ENCODE measurements around the gene MEIS3.

The MEIS3 gene

DNA sequence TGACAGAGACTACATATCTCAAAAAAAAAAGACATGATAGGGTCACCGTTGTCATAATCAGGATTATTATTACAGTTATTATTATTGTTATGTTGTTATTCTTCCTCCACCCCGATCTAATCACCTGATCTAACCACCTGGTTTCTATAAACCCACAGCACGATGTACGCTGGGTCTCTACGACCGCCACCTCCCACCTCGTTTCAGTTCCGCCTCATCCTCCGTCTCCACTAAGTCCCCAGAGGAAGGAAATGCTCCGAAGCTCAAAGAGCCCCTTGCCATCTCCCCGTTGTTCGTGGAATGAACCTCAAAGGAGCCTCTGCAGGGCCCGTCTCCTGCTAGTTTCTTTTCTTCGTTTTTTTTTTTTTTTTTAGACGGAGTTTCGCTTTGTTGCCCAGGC, 15.9 kb upstream of the MEIS3 start:
- no peak for DNase-seq (ENCODE audit: low read depth)

DNA sequence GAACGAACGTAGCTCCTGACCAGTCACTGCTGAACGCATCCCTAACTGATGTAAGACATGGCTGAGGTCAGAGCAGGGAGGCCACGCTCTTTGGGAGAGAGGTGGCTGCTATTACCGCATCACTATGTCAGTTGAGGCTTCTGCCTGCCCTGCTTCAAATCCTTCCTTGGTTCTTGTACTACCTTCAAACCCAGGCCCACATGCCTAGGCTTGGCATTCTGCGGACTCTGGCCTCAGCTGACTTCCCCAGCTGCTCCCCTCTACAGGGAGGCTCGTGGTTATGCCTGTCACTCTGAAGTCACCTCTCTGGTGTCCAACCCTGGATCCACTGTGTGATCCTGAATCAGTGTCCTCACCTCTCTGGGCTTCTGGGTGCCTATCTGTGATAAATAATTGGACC, 14.8 kb upstream of the MEIS3 start:
- DNase-seq (ENCODE audit: low read depth): no peak

DNA sequence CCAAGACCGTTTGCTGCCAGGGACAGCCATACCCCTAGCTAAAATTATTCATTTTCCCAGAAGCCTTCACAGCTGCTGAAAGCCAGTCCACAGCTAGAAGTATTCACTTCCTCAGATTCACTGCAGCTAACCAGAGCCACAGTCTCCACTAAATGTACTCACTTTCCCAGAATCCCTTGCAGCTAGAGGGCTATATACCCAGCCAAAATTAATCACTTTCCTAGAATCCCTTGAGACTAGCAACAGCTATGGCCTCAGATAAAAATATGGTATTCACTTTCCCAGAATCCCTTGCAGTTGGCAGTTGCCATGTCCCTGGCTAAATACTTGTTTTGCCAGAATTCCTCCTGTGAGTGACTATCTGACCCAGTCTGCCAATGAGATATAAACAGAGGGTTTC, 13.8 kb upstream of the MEIS3 start:
- DNase-seq (ENCODE audit: low read depth): no peak

DNA sequence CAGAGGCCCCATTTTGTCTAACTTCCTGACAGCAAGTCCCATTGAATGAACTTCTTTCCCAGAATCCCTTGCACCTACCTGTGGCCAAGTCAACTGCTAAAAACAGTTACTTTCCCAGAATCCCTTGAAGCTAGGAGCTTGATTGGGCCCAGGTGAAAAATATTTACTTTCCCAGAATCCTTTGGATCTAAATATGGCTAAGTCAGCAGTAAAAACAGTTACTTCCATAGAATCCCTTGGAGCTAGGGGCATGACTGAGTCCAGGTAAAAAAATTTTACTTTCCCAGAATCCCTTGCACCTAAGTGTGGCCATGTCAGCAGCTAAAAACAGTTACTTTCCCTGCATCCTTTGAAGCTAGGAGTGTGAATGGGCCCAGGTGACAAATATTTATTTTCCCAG, 13.2 kb upstream of the MEIS3 start:
- no peak for DNase-seq (ENCODE audit: low read depth)

DNA sequence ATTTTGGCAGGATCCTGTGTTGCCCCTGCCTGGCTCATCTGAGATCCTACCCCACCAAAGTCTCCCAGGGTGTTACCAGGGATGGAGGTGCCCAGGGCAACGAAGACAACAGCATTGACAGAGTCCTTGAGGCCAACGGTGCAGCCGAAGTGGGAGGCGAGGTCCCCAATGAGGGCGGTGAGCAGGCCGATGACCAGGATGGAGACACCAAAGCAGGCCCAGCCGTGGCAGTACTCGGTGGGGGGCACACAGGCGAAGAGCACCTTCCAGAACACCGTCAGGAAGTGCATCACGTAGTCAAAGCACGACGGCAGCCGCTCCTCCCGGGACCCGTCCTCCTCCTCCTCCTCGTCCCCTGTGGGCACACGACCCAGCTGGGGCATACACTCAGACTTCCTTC, 12.8 kb upstream of the MEIS3 start:
- DNase-seq (ENCODE audit: low read depth): no peak

DNA sequence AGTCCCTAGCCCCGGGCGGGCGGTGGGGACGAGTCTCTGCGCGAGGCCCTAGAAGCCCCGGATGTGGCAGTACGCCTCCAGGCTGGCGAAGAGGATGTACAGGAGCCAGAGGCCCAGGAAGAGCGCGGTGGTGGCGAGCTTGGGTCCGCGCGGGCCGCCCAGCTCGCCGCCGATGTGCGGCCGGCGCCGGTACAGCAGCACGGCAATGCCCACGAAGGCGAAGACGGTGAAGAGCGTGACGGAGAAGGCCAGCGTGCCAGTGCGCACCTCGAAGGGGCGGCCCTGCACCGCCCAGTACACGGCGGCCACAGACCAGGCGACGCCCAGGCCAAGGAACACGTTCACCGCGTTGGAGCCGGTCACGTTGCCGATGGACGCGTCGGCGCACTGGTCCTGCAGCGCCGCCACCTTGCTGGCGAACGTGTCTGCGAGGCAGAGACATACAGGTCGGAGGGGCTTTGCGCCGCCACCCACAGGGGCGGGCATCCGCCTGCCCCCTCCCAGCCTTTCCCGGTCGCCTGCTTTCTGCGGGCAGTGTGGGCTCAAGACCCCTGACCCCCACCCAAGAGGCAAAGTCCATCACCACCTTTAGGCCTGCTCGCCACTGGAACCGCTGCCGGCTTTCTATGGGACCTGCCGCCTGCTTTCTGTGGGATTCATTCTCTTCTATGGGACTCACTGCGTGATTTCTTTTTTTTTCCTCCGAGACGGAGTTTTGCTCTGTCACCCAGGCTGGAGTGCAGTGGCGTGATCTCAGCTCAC, 10.9 kb upstream of the MEIS3 start:
- no peak for DNase-seq (ENCODE audit: low read depth)

DNA sequence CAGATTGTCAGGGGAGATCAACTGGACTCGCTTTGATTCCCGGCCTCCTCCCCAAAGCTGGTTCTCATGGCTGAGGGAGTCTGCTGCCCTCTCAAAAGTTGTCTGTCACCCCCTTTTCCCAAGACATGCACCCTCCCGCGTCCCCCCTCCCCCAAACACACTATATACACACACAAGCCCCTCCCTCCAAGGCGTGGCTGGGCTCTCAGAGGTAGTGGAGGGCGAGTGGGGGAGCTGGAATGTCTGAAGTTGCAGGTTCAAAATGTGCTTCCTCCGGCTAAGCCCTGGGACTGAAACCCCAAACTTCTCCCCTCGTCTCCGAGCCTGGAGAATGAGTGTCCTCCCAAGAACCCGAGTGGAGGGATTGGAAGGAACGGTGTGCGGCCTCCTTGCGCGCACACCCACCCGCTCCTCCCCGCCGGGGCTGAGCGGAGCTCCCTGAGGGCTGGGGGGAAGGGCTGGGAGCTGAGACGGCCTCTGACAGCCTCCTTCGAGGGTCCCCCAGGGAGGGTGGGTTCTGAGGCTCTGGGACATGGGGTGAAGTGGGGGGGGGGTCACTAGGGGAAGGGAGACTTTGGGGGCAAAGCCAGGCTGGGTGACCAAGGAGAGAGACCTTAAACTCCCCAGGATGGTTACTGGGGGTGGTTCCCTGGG, 9.9 kb upstream of the MEIS3 start:
- no peak for DNase-seq (ENCODE audit: low read depth)

DNA sequence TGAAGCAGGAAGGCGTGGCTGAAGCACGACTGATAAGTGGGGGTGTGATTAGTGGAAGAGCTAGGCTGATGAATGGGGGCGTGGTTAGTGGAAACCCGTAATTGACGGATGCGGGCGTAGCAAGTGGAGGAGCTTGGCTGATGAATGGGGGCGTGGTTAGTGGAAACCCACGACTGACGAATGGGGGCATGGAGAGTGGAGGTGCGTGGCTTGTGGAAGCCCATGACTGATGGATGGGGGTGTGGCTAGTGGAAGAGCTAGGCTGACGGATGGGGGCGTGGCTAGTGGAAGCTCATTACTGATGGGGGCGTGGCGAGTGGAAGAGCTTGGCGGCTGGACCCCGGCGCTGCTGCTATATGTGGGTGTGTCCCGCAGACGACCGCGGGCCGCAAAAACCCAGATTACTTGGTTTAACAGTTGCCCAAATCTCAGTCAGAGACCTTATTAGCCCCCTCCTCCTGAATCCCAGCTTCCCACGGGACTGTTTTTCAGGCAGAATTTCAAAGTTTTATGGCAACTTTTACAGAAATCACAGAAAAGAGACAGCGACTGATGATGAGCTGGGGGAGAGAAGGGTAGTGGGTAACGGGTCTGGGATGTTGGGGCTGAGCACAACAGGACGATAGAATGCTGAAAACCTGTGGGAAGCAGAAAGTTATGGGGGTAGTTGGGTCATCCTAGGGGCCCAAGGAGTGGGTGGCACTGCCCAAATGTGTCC, 9.0 kb upstream of the MEIS3 start:
- peak; percentile 98 for DNase-seq (ENCODE audit: low read depth)

DNA sequence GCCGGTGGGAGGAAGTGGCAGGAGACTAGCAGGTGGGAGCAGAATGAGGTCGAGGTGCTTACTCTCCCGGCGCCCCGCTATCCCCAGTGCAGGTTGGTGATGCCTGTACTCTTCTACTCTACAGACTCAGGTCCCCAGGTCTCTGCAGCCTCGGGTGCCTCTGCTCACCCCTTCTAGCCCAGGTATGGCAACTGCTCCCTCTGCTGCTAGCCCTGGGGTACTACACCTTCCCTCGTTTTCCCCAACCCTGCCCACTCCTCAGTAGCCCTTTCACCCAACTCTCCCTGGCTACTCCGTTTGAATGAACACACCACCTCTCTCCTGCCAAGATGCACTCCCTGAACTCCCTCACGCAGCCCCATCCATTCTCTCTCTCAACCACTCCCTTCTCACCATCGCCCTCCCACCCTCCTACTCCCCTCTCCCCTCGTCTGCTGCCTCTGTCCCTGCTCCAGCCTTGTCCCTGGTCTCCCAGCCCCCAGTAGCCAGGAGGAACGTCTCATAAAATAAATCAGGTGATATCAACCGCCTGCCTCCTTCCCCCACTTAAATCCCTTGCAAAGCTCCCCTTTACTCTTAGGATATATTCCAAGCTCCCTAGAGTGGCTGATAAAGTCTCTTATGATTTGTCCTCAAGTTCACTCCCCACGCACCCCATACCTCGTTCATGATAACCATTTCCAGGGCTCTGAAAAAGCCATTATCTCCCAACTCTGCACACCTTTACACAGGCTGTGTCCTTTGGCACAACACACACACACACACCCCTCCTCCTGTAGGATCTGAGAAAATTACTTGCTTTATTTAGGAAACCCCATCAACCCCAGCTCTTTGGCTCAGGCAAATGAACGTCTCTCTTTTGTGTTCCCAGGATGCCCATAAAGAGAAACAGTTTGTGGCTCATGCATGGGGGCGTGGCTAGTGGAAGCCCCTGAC, 8.2 kb upstream of the MEIS3 start:
- DNase-seq (ENCODE audit: low read depth): no peak

DNA sequence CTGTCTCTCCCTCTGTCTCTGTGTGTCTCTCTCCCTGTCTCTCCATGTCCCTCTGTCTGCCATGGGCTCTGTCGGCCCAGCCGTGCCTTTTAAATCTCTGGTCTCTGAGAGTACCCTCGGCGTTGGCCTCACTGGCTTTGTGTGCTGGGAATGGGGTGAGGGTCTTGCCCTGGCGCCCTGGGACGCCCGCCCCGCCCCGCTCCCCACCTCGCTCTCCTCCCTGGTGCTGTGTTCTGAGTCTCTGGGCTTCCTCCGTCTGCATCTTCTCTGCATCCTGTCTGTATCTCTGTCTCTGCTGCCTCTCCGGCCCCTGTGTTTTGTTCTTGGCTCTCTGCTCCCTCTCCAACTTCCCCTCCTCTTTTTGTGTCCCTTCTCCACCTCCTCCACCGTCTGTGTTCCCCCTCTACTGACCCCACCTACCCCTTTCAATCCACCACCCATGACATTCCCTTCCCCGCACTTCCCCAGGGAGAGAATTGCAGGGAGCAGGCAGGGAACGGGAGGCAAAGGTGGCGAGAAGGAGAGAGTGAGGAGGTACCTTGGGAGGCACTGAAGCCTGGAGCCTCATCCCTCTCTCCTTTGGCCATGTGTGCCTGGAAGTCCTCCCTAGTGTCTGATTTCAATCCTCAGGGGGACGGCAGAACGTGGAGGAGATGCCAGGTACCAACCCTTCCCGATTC, 4.0 kb upstream of the MEIS3 start:
- DNase-seq (ENCODE audit: low read depth): no peak

DNA sequence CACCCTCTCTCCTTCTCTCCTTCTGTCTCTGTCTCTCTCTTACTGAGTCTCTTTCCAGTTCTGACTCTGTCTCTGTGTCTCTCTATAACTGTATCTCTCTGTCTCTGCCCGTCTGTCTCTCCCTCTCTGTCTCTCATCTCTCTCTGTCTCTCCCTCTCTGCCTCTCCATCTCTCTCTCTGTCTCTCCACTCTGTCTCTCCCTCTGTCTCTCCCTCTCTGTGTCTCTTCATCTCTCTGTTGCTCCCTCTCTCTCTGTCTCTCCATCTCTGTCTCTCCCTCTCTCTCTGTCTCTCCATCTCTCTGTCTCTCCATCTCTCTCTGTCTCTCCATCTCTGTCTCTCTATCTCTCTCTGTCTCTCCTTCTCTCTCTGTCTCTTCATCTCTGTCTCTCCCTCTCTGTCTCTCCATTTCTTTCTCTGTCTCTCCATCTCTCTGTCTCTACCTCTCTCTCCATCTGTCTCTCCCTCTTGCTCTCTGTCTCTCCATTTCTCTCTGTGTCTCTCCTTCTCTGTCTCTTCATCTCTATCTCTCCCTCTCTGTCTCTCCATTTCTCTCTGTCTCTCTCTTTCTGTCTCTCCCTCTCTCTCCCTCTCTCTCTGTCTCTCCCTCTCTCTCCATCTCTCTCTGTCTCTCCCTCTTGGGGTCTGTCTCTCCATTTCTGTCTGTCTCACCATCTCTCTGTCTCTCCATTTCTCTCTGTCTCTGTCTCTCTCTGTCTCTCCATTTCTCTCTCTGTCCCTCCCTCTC, 3.3 kb upstream of the MEIS3 start:
- no peak for DNase-seq (ENCODE audit: low read depth)

DNA sequence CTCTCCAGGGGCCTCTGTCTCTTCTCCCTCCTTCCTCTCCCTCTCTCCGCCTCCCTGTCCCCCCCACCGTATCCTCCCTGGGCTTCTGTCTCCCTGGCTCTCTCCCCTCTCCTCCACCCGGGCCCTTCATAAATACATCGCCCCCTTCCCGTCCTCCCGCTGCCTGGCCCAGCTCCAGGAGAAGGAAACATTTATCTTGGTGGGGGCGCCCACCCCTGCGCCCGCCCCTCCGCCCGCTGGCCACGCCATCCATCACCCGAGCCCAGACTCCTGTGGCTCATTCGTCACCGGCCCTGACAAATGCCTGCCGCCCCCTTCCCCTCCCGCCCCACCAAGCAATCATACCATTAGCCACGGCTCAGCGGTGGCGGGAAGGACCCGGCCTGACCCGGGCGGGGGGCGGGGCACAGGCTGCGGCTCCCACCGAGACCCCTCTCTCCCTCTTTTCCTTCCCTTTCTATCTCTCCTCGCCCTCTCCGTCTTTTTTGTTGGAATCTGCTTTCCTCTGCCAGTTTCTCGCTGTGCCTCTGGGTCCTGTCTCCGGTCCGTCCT, 2.6 kb upstream of the MEIS3 start:
- DNase-seq (ENCODE audit: low read depth): no peak

DNA sequence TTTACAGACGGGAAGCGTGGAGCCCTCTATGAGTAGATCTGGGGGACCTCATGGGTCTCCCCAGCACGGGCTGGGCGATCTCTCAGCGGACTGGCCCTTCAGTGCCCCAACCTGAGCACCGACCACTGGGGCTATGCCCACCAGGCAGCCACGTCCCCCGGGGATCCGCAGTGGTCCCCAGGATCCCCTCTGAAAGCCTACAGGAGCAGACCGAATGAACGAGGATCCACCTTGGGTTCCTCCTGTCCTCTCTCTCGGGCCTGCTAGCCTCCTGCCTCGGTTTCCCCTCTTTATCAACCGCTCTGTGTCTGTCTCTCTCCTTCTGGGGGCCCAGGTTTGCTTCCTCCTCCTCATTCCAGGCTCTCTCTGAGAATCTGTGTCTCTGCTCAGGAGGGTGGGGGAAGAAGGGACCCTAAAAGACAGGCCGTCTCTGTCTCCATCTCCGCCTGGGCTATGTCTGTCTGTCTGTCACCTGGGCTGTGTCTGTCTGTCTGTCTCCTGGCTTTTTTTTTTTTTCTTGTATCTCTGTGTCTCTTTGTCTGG, 2.0 kb upstream of the MEIS3 start:
- DNase-seq (ENCODE audit: low read depth): no peak

DNA sequence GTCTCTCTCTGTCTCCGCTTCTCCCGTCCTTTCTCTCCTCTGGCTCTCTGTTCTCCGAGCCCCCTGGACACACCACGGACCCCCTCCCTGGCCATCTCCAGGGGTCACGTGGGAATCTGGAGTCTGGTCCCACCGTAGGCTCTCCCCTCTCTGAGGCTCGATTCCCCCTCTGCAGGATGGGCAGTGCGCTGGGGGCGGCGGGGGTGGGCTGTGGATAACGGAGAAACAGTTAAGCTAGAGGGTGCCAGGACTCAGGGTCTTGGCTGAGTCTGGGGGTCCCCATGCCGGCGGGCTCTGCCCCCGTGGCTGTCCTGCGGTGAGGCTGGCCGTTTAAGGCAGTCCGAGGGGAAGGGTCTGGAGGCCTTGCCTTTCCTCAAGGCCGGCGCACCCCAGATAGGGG, 462 bp upstream of the MEIS3 start:
- DNase-seq (ENCODE audit: low read depth): no peak

DNA sequence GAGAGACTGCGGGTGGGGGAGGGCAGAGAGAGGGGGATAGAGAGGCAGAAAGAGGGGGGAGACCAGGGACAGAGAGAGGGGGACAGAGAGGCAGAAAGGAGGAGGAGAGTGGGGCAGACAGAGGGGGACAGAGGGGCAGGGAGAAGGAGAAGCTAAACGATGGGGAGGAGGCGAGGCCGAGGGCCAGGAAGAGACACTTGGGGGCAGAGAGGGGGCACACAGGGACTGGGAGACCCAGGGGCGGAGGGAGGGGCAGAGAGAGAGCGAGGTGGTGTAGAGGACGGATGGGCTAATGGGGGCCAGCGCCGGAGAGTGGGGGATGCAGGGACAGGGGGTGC, 666 bp downstream of the MEIS3 start:
- DNase-seq (ENCODE audit: low read depth): no peak

DNA sequence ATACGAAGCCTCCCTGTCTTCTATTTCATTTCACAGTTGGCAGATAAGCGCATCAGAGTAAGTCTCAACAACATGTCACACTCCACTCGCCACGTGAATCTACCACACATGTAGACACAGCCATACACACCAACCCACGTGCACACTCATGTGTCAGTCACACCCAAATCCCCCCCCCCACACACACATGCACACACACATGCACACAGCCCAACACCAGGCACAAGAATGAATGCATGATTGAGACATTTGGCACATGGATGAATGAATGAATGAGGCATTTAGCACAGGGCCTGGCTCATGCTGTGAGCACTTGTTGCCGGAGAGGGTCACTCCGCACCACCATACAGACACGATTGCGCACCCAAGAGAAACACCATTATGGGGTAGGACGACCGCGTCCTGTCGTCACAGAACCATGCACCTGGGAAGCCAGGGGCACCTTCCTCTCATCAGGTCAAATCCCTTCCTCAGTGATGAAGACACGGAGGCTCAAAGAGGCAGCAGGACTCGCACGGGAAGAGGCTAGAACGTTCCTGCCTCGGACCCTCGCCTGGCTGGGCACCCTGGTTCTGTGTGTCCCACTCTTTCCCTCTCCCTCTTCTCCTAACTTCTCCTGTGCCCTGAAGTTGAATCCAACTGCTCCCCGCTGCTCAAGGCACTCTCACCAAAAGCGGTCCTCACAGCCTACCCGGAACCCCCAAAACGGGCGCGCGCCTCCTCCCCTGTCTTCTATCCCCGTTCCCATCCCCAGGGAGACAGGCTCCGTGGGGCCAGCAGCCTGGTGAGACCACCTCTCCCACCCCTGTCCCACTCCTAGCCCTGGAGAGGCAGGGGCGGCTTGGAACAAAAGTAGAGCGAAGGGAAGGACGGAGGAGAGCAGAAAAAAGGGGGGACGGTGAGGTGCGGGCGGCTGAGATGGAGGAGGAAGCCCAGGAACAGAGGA, 1.3 kb downstream of the MEIS3 start:
- no peak for DNase-seq (ENCODE audit: low read depth)

DNA sequence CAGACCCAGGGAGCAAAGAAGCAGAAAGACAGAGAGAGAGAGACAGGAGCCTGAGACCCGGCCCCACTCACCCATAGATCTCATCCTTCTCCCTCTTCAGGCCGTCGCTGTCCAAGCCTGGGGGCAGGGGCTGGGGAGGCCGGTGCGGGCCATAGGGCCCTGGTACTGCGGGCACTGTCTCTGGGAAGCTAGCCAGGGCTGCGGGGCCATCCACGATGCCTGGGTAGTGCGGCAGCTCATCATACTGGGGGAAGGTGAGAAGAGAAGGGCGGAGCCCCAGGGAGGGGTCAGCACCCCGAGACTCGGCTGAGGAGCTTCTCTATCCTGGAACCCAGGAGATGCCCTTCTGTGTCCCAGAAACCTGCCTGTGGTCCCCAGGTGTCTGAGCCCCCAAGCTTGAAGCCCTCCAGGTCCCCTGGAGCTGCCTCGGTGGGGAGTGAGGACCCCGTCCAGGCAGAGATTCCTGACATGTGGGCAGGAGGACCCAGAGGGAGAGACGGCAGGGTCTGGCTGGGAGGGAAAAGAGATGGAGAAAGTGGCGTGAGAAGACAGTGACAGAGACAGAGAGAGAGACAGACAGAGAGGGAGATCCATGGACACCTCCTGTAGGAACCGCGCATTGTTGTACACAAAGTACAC, 2.1 kb downstream of the MEIS3 start:
- DNase-seq (ENCODE audit: low read depth): no peak

DNA sequence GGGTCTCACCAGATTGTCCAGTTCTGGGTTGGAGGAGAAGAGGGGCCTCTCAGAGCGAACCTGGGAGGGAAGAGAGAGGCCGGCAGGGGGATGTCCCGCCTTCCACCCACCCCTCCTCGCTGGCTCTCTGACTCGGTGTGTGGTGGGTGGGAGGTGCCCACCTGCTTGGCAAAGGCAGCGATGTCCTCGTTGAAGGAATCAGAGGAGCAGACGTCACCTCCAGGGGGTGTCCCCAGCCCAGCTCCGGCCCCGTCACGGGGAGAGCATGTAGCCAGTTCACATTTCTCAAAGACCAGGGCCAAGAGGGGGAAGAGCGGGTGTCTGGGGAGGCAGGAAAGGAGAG, 2.7 kb downstream of the MEIS3 start:
- DNase-seq (ENCODE audit: low read depth): no peak

Measured in CMK (cell line).